Liver (tissue), 9 donors: ENCODE data around the gene API5. TPM values are rescaled to one million over a fixed set of nuclear protein-coding genes. Genes with fewer than 3 reads are reported as not detected.

ENCODE experiments used
- DNase-seq: peaks from one replicate; pipeline ENCODE4 v3.0.0-alpha.2; 2017; ENCODE audit warnings: low spot score
- H3K27ac ChIP-seq, 2 donors: one replicate each; pipeline ENCODE4 v1.7.0; 2013; ENCODE audit warnings: inconsistent platforms in 2 of 2, low read length in 2 of 2, control low read depth in 1 of 2, low read depth in 1 of 2, mild to moderate bottlenecking in 1 of 2
- H3K27me3 ChIP-seq, 4 donors: one replicate each; pipeline versions ENCODE4 v1.6.1 to v1.7.0; 2013; ENCODE audit warnings: low read length in 3 of 4, inconsistent platforms in 1 of 4, mild to moderate bottlenecking in 1 of 4, moderate library complexity in 1 of 4; ENCODE audit not compliant: control insufficient read depth in 4 of 4, insufficient read depth in 4 of 4
- H3K36me3 ChIP-seq, 4 donors: one replicate each; pipeline versions ENCODE4 v1.6.1 to v1.7.0; 2013; ENCODE audit warnings: low read length in 3 of 4, mild to moderate bottlenecking in 3 of 4, low read depth in 1 of 4, moderate library complexity in 1 of 4; ENCODE audit not compliant: control insufficient read depth in 4 of 4, insufficient read depth in 3 of 4
- H3K4me1 ChIP-seq, 4 donors: one replicate each; pipeline versions ENCODE4 v1.6.1 to v1.7.0; 2013; ENCODE audit warnings: low read length in 3 of 4, mild to moderate bottlenecking in 3 of 4, moderate library complexity in 1 of 4; ENCODE audit not compliant: control insufficient read depth in 4 of 4, insufficient read depth in 4 of 4
- H3K4me3 ChIP-seq, 3 donors: one replicate each; pipeline versions ENCODE4 v1.6.1 to v1.7.0; 2013; ENCODE audit warnings: low read length in 3 of 3, control low read depth in 1 of 3, low read depth in 1 of 3, mild to moderate bottlenecking in 1 of 3
- H3K9ac ChIP-seq, 2 donors: one replicate each; pipeline ENCODE4 v1.7.0; 2013; ENCODE audit warnings: low read length in 2 of 2, mild to moderate bottlenecking in 2 of 2, moderate library complexity in 2 of 2, control low read depth in 1 of 2, low read depth in 1 of 2
- H3K9me3 ChIP-seq, 4 donors: one replicate each; pipeline versions ENCODE4 v1.6.1 to v1.7.0; 2013; ENCODE audit warnings: low read length in 3 of 4; ENCODE audit not compliant: control insufficient read depth in 4 of 4
- EGR1 ChIP-seq, 2 donors: IDR thresholded peaks; 2 replicates each; pipeline ENCODE4 v1.6.1; 2016 to 2018; ENCODE audit warnings: antibody characterized with exemption in 2 of 2, low read depth in 2 of 2
- FOXA1 ChIP-seq: IDR thresholded peaks from 2 replicates; pipeline ENCODE4 v1.6.1; 2016; ENCODE audit warnings: antibody characterized with exemption
- FOXA2 ChIP-seq: IDR thresholded peaks from 2 replicates; pipeline ENCODE4 v1.6.1; 2016; ENCODE audit warnings: antibody characterized with exemption
- GABPA ChIP-seq, 2 donors: IDR thresholded peaks in 1 of 2; conservative IDR thresholded peaks in 1 of 2; 2 replicates each; pipeline ENCODE4 v1.6.1; 2016; ENCODE audit warnings: antibody characterized with exemption in 2 of 2, mild to moderate bottlenecking in 1 of 2, moderate library complexity in 1 of 2
- HNF4A ChIP-seq, 2 donors: conservative IDR thresholded peaks; 2 replicates each; pipeline ENCODE4 v1.6.1; 2016; ENCODE audit warnings: antibody characterized with exemption in 2 of 2, mild to moderate bottlenecking in 2 of 2
- HNF4G ChIP-seq: IDR thresholded peaks from 2 replicates; pipeline ENCODE4 v1.6.1; 2016; ENCODE audit warnings: antibody characterized with exemption
- JUND ChIP-seq, 2 donors: IDR thresholded peaks; 2 replicates each; pipeline ENCODE4 v1.6.1; 2016; ENCODE audit warnings: antibody characterized with exemption in 2 of 2
- NR2F2 ChIP-seq: IDR thresholded peaks from 2 replicates; pipeline ENCODE4 v1.6.1; 2016; ENCODE audit warnings: antibody characterized with exemption
- RAD21 ChIP-seq, 2 donors: IDR thresholded peaks; 2 replicates each; pipeline ENCODE4 v1.6.1; 2016; ENCODE audit warnings: antibody characterized with exemption in 2 of 2, mild to moderate bottlenecking in 2 of 2
- RXRA ChIP-seq, 2 donors: IDR thresholded peaks; 2 replicates each; pipeline ENCODE4 v1.6.1; 2017 to 2018; ENCODE audit warnings: antibody characterized with exemption in 2 of 2, mild to moderate bottlenecking in 1 of 2
- SP1 ChIP-seq: IDR thresholded peaks from 2 replicates; pipeline ENCODE4 v1.6.1; 2018; ENCODE audit warnings: antibody characterized with exemption, mild to moderate bottlenecking
- TAF1 ChIP-seq: conservative IDR thresholded peaks from 2 replicates; pipeline ENCODE4 v1.6.1; 2016; ENCODE audit warnings: antibody characterized with exemption, mild to moderate bottlenecking
- YY1 ChIP-seq: IDR thresholded peaks from 2 replicates; pipeline ENCODE4 v1.6.1; 2016; ENCODE audit warnings: antibody characterized with exemption, mild to moderate bottlenecking
- WGBS: extraction: QIAGEN DNeasy Blood & Tissue Kit; methylation state at CpG from one replicate; pipeline ENCODE4 v1.1.7; 2013; 5-methylcytosine and 5-hydroxymethylcytosine counted together
- polyA plus RNA-seq, 2 donors: library from polyadenylated mRNA; stranded (reverse) in 1 of 2; unstranded in 1 of 2; fragments of 200-250 nt in 1 of 2; fragments of >200 nt in 1 of 2; fragmentation: Nextera tagmentation in 1 of 2; extraction: Ambion mirVana in 1 of 2; gene quantifications; one replicate each; pipeline versions ENCODE4 v1.2.1 to v1.2.3, GENCODE V29; 2013 to 2015
- total RNA-seq, 2 donors: library from RNA; depleted of rRNA; stranded (reverse); fragments of >200 nt; gene quantifications; one replicate each; pipeline ENCODE4 v1.2.3, GENCODE V29; 2014
- TF ChIP-seq, protein P1 (sequence below): fragments of 150-350 bp; IDR thresholded peaks from 2 replicates; pipeline ENCODE4 v1.5.1; 2017; ENCODE audit warnings: improper control_type of control experiment, low read depth, low read length; ENCODE audit not compliant: missing input control
- TF ChIP-seq, protein P2 (sequence below): IDR thresholded peaks from 2 replicates; pipeline ENCODE4 v1.6.1; 2016; ENCODE audit warnings: antibody characterized with exemption
- TF ChIP-seq, protein P3 (sequence below): IDR thresholded peaks from 2 replicates; pipeline ENCODE4 v1.6.1; 2016; ENCODE audit warnings: antibody characterized with exemption
- TF ChIP-seq, protein P4 (sequence below): IDR thresholded peaks from 2 replicates; pipeline ENCODE4 v1.6.1; 2016; ENCODE audit warnings: antibody characterized with exemption
- TF ChIP-seq, protein P5 (sequence below): IDR thresholded peaks from 2 replicates; pipeline ENCODE4 v1.6.1; 2016; ENCODE audit warnings: antibody characterized with exemption, mild to moderate bottlenecking
- donor health status: healthy.
- donor health status: healthy.
- donor health status: healthy.
- donor health status: healthy.
- donor health status: healthy.

The API5 gene
- total and polyA plus RNA-seq, 4 donors = 23.0 to 61.6 (median 34.2) TPM

DNA sequence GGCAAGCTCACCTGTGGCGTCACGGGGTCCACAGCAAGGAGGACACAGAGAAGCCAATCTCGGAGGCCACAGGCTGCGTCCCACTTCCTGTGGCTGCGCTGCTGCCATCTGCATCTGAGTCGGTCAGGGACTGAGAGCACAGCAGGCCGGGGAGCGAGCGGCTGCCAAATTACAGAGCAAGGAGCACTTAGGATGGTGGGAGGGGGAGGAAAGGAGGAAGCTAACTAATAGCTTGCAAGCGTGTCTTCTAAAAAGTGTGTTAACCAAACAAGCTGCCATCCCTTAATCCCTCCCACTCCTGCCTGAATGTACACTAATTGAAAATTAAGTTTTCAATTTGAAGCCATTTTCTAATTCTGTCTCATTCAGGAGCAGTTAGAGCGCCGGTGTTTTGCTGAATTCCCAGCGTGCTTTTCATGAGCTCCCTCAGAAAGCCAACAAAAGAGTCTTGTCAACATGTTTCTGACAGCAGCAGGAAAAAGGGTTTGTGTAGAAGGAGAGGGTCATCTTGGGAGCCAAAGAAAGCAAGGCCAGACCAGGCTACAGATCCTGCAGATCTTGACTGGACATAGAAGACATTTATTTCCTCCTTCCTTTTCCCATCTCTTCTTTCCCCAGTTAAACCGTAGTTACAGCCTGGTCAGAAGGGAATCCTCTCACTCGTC, 42.4 kb upstream of the API5 start:
- Histone ChIP-seq H3K9ac (no peak overlapping the region), H3K27ac (no peak overlapping the region), H3K36me3 (no peaks in the 10 kb centered on the region), H3K9me3 (no peaks in the 10 kb centered on the region), H3K27me3 (peaks cover 0 to 2% (median 0%) of the 10 kb centered on the region in 4 donors), H3K4me3 (no peak overlapping the region), H3K4me1 (no peaks in the 10 kb centered on the region)
- 51% methylated on average over 15 of the region's 15 CpGs for WGBS
- TF ChIP-seq, protein P1, sequence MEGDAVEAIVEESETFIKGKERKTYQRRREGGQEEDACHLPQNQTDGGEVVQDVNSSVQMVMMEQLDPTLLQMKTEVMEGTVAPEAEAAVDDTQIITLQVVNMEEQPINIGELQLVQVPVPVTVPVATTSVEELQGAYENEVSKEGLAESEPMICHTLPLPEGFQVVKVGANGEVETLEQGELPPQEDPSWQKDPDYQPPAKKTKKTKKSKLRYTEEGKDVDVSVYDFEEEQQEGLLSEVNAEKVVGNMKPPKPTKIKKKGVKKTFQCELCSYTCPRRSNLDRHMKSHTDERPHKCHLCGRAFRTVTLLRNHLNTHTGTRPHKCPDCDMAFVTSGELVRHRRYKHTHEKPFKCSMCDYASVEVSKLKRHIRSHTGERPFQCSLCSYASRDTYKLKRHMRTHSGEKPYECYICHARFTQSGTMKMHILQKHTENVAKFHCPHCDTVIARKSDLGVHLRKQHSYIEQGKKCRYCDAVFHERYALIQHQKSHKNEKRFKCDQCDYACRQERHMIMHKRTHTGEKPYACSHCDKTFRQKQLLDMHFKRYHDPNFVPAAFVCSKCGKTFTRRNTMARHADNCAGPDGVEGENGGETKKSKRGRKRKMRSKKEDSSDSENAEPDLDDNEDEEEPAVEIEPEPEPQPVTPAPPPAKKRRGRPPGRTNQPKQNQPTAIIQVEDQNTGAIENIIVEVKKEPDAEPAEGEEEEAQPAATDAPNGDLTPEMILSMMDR = no peak
- TF ChIP-seq RXRA (IDR thresholded peaks at IDR 0.05) (no peak), HNF4A (conservative IDR thresholded peaks at IDR 0.05) (no peak), GABPA (IDR thresholded peaks at IDR 0.05 in 1 of 2, conservative IDR thresholded peaks at IDR 0.05 in 1 of 2) (no peak), FOXA2 (no peak), FOXA1 (no peak), EGR1 (IDR thresholded peaks at IDR 0.05; ENCODE audit: low read depth in 2 of 2) (no peak), NR2F2 (no peak), SP1 (no peak), YY1 (no peak)
- TF ChIP-seq, protein P2, sequence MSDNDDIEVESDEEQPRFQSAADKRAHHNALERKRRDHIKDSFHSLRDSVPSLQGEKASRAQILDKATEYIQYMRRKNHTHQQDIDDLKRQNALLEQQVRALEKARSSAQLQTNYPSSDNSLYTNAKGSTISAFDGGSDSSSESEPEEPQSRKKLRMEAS = no peak
- TF ChIP-seq, protein P3, sequence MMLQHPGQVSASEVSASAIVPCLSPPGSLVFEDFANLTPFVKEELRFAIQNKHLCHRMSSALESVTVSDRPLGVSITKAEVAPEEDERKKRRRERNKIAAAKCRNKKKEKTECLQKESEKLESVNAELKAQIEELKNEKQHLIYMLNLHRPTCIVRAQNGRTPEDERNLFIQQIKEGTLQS = no peak
- TF ChIP-seq, protein P4, sequence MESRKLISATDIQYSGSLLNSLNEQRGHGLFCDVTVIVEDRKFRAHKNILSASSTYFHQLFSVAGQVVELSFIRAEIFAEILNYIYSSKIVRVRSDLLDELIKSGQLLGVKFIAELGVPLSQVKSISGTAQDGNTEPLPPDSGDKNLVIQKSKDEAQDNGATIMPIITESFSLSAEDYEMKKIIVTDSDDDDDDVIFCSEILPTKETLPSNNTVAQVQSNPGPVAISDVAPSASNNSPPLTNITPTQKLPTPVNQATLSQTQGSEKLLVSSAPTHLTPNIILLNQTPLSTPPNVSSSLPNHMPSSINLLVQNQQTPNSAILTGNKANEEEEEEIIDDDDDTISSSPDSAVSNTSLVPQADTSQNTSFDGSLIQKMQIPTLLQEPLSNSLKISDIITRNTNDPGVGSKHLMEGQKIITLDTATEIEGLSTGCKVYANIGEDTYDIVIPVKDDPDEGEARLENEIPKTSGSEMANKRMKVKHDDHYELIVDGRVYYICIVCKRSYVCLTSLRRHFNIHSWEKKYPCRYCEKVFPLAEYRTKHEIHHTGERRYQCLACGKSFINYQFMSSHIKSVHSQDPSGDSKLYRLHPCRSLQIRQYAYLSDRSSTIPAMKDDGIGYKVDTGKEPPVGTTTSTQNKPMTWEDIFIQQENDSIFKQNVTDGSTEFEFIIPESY = no peak
- no peak for DNase-seq

DNA sequence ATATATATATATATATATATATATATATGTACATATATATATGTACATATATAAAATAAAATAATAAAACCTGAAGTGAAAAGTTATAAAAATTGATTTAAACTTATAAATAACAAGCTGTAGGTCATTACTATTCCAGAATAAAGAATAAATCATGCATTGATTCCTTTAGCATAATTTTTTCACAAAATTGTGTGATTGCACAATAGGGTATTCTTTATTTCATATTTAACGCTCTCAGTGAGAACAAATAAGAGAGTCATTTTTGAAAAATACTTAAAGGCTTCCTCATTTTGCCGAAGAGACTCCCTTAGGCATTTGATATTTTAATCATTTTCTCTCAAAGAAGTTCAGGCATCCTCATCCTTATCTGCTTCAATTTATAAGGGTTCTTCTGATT, 41.3 kb upstream of the API5 start:
- Histone ChIP-seq H3K9me3 (no peaks in the 10 kb centered on the region), H3K27ac (no peak overlapping the region), H3K4me1 (no peaks in the 10 kb centered on the region), H3K27me3 (peaks cover 0 to 2% (median 0%) of the 10 kb centered on the region in 4 donors), H3K9ac (no peak overlapping the region), H3K36me3 (no peaks in the 10 kb centered on the region), H3K4me3 (no peak overlapping the region)
- 90% methylated on average over 2 of the region's 2 CpGs for WGBS
- no peak for DNase-seq
- TF ChIP-seq FOXA1 = no peak
- TF ChIP-seq RAD21 (IDR thresholded peaks at IDR 0.05) = no peak
- TF ChIP-seq, protein P5, sequence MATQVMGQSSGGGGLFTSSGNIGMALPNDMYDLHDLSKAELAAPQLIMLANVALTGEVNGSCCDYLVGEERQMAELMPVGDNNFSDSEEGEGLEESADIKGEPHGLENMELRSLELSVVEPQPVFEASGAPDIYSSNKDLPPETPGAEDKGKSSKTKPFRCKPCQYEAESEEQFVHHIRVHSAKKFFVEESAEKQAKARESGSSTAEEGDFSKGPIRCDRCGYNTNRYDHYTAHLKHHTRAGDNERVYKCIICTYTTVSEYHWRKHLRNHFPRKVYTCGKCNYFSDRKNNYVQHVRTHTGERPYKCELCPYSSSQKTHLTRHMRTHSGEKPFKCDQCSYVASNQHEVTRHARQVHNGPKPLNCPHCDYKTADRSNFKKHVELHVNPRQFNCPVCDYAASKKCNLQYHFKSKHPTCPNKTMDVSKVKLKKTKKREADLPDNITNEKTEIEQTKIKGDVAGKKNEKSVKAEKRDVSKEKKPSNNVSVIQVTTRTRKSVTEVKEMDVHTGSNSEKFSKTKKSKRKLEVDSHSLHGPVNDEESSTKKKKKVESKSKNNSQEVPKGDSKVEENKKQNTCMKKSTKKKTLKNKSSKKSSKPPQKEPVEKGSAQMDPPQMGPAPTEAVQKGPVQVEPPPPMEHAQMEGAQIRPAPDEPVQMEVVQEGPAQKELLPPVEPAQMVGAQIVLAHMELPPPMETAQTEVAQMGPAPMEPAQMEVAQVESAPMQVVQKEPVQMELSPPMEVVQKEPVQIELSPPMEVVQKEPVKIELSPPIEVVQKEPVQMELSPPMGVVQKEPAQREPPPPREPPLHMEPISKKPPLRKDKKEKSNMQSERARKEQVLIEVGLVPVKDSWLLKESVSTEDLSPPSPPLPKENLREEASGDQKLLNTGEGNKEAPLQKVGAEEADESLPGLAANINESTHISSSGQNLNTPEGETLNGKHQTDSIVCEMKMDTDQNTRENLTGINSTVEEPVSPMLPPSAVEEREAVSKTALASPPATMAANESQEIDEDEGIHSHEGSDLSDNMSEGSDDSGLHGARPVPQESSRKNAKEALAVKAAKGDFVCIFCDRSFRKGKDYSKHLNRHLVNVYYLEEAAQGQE = no peak
- TF ChIP-seq HNF4A (conservative IDR thresholded peaks at IDR 0.05) = no peak
- TF ChIP-seq, protein P4 = no peak
- no peak for TF ChIP-seq JUND (IDR thresholded peaks at IDR 0.05)
- no peak for TF ChIP-seq TAF1
- TF ChIP-seq, protein P1 = no peak
- no peak for TF ChIP-seq GABPA (IDR thresholded peaks at IDR 0.05 in 1 of 2, conservative IDR thresholded peaks at IDR 0.05 in 1 of 2)
- no peak for TF ChIP-seq YY1
- TF ChIP-seq, protein P2 = no peak
- TF ChIP-seq RXRA (IDR thresholded peaks at IDR 0.05) = no peak
- TF ChIP-seq FOXA2 = no peak
- TF ChIP-seq NR2F2 = no peak
- TF ChIP-seq HNF4G = no peak
- no peak for TF ChIP-seq SP1
- no peak for TF ChIP-seq EGR1 (IDR thresholded peaks at IDR 0.05; ENCODE audit: low read depth in 2 of 2)
